IMR-90 (cell line): ENCODE measurements around the gene CTCF.

Experiments
- CEBPB ChIP-seq: IDR thresholded peaks from 2 replicates; pipeline ENCODE4 v1.6.1; 2012; ENCODE audit warnings: low read depth, low read length, improper control_type of control experiment
- CTCF ChIP-seq: conservative IDR thresholded peaks from 2 replicates; pipeline ENCODE4 v1.5.1; 2012; ENCODE audit warnings: mild to moderate bottlenecking, low read depth, low read length, improper control_type of control experiment
- FOS ChIP-seq: fragments of 150-350 bp; IDR thresholded peaks from 2 replicates; pipeline ENCODE4 v1.6.1; 2016; ENCODE audit warnings: low read depth, low read length
- MAFK ChIP-seq: IDR thresholded peaks from 2 replicates; pipeline ENCODE4 v1.6.1; 2012; ENCODE audit warnings: low read depth, low read length, improper control_type of control experiment
- MAZ ChIP-seq: IDR thresholded peaks from 2 replicates; pipeline ENCODE4 v1.6.1; 2012; ENCODE audit warnings: low read depth, mild to moderate bottlenecking, low read length, improper control_type of control experiment, moderate library complexity, borderline replicate concordance
- MXI1 ChIP-seq: IDR thresholded peaks from 2 replicates; pipeline ENCODE4 v1.6.1; 2012; ENCODE audit warnings: low read depth, mild to moderate bottlenecking, low read length, moderate library complexity, borderline replicate concordance
- NFE2L2 ChIP-seq: fragments of 150-350 bp; IDR thresholded peaks from 2 replicates; pipeline ENCODE4 v1.6.1; 2016; ENCODE audit warnings: low read depth, mild to moderate bottlenecking, low read length
- POLR2A ChIP-seq: IDR thresholded peaks from 2 replicates; pipeline ENCODE4 v1.6.1; 2012; ENCODE audit warnings: mild to moderate bottlenecking, low read depth, low read length
- RAD21 ChIP-seq: IDR thresholded peaks from 2 replicates; pipeline ENCODE4 v1.6.1; 2012; ENCODE audit warnings: low read length, improper control_type of control experiment
- RCOR1 ChIP-seq: IDR thresholded peaks from 2 replicates; pipeline ENCODE4 v1.6.1; 2012; ENCODE audit warnings: mild to moderate bottlenecking, low read length, improper control_type of control experiment; ENCODE audit not compliant: insufficient replicate concordance
- SMC3 ChIP-seq: fragments of 150-350 bp; IDR thresholded peaks from 2 replicates; pipeline ENCODE4 v1.6.1; 2016; ENCODE audit warnings: low read depth, mild to moderate bottlenecking, antibody characterized with exemption, low read length, moderate library complexity
- TF ChIP-seq, protein P1 (sequence below): fragments of 150-350 bp; IDR thresholded peaks from 2 replicates; pipeline ENCODE4 v1.6.1; 2017; ENCODE audit warnings: mild to moderate bottlenecking, antibody characterized with exemption, low read length, low read depth
- TF ChIP-seq, protein P2 (sequence below): fragments of 150-350 bp; IDR thresholded peaks from 2 replicates; pipeline ENCODE4 v1.6.1; 2016; ENCODE audit warnings: low read depth, mild to moderate bottlenecking, low read length, moderate library complexity, borderline replicate concordance

DNA sequence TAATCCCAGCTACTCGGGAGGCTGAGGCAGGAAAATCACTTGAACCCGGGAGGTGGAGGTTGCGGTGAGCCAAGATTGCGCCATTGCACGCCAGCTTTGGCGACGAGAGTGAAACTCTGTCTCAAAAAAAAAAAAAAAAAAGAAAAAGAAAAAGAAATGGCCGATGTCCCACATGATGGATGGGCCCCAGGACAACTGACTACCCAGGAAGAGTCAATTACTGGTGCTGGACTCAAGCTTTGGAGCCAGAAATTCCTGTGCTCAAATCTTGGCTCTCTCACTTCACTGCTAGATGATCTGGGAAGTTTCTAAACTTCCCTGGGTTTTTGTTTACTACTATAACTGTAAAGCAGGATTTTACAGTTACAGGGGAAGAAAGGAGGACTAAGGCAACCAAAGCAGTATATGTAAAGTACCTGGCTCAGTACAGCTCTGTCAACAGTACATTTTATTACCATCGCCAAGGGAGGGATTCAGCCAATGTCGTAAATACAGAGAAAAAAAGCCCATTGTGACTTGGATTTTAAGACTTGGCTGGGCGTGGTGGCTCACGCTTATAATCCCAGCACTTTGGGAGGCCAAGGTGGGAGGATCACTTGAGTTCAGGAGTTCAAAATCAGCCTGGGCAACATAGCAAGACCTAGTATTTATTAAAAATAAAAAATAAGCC lies 116.2 kb downstream of the CTCF start:
- no peak for TF ChIP-seq CEBPB
- no peak for TF ChIP-seq SMC3
- TF ChIP-seq, protein P1, sequence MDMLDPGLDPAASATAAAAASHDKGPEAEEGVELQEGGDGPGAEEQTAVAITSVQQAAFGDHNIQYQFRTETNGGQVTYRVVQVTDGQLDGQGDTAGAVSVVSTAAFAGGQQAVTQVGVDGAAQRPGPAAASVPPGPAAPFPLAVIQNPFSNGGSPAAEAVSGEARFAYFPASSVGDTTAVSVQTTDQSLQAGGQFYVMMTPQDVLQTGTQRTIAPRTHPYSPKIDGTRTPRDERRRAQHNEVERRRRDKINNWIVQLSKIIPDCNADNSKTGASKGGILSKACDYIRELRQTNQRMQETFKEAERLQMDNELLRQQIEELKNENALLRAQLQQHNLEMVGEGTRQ = no peak
- no peak for TF ChIP-seq CTCF
- TF ChIP-seq RAD21 = no peak
- TF ChIP-seq POLR2A = no peak
- TF ChIP-seq MAFK = no peak
- TF ChIP-seq, protein P2, sequence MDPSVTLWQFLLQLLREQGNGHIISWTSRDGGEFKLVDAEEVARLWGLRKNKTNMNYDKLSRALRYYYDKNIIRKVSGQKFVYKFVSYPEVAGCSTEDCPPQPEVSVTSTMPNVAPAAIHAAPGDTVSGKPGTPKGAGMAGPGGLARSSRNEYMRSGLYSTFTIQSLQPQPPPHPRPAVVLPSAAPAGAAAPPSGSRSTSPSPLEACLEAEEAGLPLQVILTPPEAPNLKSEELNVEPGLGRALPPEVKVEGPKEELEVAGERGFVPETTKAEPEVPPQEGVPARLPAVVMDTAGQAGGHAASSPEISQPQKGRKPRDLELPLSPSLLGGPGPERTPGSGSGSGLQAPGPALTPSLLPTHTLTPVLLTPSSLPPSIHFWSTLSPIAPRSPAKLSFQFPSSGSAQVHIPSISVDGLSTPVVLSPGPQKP = no peak
- no peak for TF ChIP-seq MXI1
- TF ChIP-seq FOS = no peak
- no peak for TF ChIP-seq NFE2L2
- no peak for TF ChIP-seq MAZ
- TF ChIP-seq RCOR1 = no peak
